ENCODE data around the gene PGM2. TPM values are rescaled to one million over a fixed set of nuclear protein-coding genes. Genes with fewer than 3 reads are reported as not detected.
"Not testable (repeated sequence)": the region's sequence is repeated elsewhere in the genome, so short reads cannot be mapped to it uniquely, and the experiment has no call there.

The PGM2 gene
- total RNA-seq = 10 to 100 TPM; 23.2 to 25.3 TPM

DNA sequence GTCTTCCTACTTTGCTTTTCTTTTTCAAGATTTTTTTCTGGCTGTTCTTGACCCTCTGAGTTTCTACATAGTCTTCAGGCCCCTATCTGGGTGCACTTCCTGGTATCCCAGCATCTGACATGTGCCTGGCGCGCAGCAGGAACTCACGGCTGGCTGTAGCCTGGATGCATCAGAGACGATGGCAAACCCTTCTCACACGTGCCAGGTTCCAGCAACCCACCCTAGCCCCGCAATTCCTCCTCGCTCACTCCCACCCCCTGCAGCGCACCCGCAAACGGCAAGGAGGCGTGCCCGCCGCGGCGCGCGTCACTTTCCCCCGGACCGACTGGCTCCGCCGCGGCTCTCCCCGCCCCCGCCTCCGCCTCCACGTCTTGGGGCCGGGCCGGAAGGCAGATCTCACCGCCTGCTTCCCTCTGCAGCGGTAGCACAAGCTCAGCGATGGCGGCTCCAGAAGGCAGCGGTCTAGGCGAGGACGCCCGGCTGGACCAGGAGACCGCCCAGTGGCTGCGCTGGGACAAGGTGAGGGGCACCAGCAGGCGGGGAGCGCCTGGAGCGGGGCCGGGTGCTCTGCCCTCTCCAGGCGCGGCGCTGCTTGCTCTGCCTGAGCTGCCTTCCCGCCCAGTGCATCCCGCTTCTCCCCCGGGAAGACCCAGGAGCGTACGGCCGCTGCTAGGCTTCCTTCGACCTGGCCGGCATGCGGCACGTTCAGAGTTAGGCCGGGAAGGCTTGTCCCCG lies at the start of gene PGM2:
TSS of gene PGM2 (plus strand) at position 392 of the 735 bp plus-strand sequence. CDS start at position 439, 47 bp downstream.
- Histone ChIP-seq H3K27ac (peak within 1 kb of the TSS; percentile 79 to 83), H3K9me3 (no peaks in the 10 kb centered on the region), H3K27me3 (replicated peaks; ENCODE audit: insufficient read depth) (no peaks in the 10 kb centered on the region), H3K4me3 (peak within 1 kb of the TSS; percentile 68 to 87), H3K4me1 (replicated peaks) (no peaks in the 10 kb centered on the region), H3K36me3 (no peaks in the 10 kb centered on the region)
- intact Hi-C loops (cut with DNase I) = loop anchor here (2.0 to 5.0 kb wide), 3 partner anchors 24 to 151 kb away; partner anchors contain the start of gene TBC1D1
- under 1% methylated on average over 57 of the region's 57 CpGs for WGBS
- DNase-seq (ENCODE audit: low spot score) = peak; percentile 86
- TF ChIP-seq, protein P1, sequence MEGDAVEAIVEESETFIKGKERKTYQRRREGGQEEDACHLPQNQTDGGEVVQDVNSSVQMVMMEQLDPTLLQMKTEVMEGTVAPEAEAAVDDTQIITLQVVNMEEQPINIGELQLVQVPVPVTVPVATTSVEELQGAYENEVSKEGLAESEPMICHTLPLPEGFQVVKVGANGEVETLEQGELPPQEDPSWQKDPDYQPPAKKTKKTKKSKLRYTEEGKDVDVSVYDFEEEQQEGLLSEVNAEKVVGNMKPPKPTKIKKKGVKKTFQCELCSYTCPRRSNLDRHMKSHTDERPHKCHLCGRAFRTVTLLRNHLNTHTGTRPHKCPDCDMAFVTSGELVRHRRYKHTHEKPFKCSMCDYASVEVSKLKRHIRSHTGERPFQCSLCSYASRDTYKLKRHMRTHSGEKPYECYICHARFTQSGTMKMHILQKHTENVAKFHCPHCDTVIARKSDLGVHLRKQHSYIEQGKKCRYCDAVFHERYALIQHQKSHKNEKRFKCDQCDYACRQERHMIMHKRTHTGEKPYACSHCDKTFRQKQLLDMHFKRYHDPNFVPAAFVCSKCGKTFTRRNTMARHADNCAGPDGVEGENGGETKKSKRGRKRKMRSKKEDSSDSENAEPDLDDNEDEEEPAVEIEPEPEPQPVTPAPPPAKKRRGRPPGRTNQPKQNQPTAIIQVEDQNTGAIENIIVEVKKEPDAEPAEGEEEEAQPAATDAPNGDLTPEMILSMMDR (IDR thresholded peaks at IDR 0.05) = peak in 2 of 4 experiments; percentile 23 to 27
- TF ChIP-seq POLR2A (IDR thresholded peaks at IDR 0.05) (peak; percentile 94), POLR2AphosphoS5 (IDR thresholded peaks at IDR 0.05) (peak; percentile 86)

DNA sequence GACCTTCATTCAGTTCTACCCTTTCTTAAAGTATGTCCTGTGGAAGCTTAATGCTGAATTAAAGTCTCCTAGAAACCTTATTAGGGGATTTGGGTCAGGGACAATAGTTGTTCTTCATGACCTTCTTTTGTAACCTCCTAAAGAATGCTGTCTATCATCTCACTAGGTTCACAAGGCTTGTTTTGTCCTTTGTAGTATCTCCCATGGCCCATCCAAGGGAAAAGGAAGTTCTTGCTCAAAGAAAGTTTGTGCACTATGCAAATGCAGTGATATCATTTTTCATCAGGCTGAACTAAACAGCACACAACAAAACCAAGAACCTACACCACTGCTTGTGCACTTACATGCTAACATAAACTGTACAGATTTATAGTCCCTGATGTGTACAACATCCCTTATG lies 46.6 kb upstream of the PGM2 start:
- TF ChIP-seq POLR2A (IDR thresholded peaks at IDR 0.05) = no peak
- TF ChIP-seq, protein P1 (IDR thresholded peaks at IDR 0.05) = no peak
- TF ChIP-seq POLR2AphosphoS5 (IDR thresholded peaks at IDR 0.05) = no peak
- no peaks in the 10 kb centered on the region for H3K9me3 ChIP-seq
- H3K36me3 ChIP-seq = no peaks in the 10 kb centered on the region
- DNase-seq (ENCODE audit: low spot score) = no peak
- no peak overlapping the region for H3K4me3 ChIP-seq
- H3K27me3 ChIP-seq (replicated peaks; ENCODE audit: insufficient read depth) = no peaks in the 10 kb centered on the region
- no peak overlapping the region for H3K27ac ChIP-seq
- intact Hi-C loops (cut with DNase I) = no loop called here
- no peaks in the 10 kb centered on the region for H3K4me1 ChIP-seq (replicated peaks)

DNA sequence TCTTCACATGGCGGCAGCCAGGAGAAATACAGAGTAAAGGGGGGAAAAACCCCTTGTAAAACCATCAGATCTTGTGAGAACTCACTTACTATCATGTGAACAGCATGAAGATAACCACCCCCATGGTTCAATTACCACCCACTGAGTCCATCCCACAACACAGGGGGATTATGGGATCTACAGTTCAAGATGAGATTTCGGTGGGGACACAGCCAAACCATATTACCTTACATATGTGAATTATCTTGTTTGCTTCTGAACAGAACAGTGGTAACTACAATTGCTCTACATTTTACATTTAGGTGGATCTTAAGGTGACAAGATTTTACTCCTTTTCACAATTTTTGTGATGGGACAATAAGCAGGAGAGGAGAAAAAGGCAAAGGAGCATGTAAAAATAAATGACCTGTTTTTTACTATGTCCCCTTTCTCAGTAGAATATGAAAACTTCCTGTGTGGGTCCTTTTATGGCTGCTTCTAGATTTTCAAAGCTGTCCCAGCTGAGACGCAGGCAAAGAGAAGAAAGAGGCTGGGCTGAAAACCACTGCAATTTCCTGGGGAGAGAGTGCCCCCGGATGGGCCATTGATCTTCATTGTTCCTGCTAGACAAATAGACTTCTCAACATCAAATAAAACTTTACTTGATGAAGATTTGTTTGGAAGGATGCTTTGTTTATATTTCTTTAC lies 45.9 kb upstream of the PGM2 start:
- no peak overlapping the region for H3K4me3 ChIP-seq
- H3K4me1 ChIP-seq (replicated peaks) = no peaks in the 10 kb centered on the region
- DNase-seq (ENCODE audit: low spot score) = peak; percentile 10
- 40% methylated on average over 4 of the region's 4 CpGs for WGBS
- H3K27ac ChIP-seq = no peak overlapping the region
- no peaks in the 10 kb centered on the region for H3K36me3 ChIP-seq
- TF ChIP-seq POLR2AphosphoS5 (IDR thresholded peaks at IDR 0.05) = peak; percentile 5
- TF ChIP-seq, protein P1 (IDR thresholded peaks at IDR 0.05) = no peak
- no peaks in the 10 kb centered on the region for H3K9me3 ChIP-seq
- intact Hi-C loops (cut with DNase I) = no loop called here
- H3K27me3 ChIP-seq (replicated peaks; ENCODE audit: insufficient read depth) = no peaks in the 10 kb centered on the region

DNA sequence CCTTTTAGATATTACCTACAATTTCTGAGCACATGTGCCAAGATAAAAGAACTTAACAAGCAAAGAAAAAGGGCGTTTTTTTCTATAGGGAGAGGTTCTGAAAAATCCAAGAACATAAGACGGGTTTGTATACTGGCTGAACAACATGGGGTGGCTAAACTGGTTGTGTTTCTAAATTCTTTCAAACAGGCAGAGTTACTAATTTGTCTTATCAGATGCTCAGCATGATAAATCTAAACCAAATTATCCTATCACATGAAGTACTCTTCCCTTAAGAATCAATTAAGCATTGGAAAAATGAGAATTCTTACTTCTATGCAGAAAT lies 45.4 kb upstream of the PGM2 start:
- H3K9me3 ChIP-seq = no peaks in the 10 kb centered on the region
- no peaks in the 10 kb centered on the region for H3K36me3 ChIP-seq
- 34% methylated on average over 2 of the region's 2 CpGs for WGBS
- intact Hi-C loops (cut with DNase I) = no loop called here
- H3K27me3 ChIP-seq (replicated peaks; ENCODE audit: insufficient read depth) = no peaks in the 10 kb centered on the region
- no peaks in the 10 kb centered on the region for H3K4me1 ChIP-seq (replicated peaks)
- H3K27ac ChIP-seq = no peak overlapping the region
- H3K4me3 ChIP-seq = no peak overlapping the region
- DNase-seq (ENCODE audit: low spot score) = no peak
- TF ChIP-seq POLR2AphosphoS5 (IDR thresholded peaks at IDR 0.05) (no peak), POLR2A (IDR thresholded peaks at IDR 0.05) (no peak)
- TF ChIP-seq, protein P1 (IDR thresholded peaks at IDR 0.05) = no peak

DNA sequence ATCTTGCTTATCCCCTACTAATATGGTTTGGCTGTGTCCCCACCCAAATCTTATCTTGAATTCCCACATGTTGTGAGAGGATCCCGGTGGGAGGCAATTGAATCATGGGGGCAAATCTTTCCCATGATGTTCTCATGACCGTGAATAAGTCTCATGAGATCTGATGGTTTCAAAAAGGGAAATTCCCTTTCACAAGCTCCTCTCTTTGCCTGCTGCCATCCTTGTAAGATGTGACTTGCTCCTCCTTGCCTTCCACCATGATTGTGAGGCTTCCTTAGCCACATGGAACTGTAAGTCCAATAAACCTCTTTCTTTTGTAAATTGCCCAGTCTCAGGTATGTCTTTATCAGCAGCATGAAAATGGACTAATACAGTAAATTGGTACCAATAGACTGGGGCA lies 40.2 kb upstream of the PGM2 start:
- H3K4me1 ChIP-seq (replicated peaks); H3K27me3 ChIP-seq (replicated peaks; ENCODE audit: insufficient read depth); H3K9me3 ChIP-seq; DNase-seq (ENCODE audit: low spot score); intact Hi-C loops (cut with DNase I); H3K36me3 ChIP-seq; H3K4me3 ChIP-seq; H3K27ac ChIP-seq: not testable (repeated sequence)
- 95% methylated on average over 2 of the region's 2 CpGs for WGBS

DNA sequence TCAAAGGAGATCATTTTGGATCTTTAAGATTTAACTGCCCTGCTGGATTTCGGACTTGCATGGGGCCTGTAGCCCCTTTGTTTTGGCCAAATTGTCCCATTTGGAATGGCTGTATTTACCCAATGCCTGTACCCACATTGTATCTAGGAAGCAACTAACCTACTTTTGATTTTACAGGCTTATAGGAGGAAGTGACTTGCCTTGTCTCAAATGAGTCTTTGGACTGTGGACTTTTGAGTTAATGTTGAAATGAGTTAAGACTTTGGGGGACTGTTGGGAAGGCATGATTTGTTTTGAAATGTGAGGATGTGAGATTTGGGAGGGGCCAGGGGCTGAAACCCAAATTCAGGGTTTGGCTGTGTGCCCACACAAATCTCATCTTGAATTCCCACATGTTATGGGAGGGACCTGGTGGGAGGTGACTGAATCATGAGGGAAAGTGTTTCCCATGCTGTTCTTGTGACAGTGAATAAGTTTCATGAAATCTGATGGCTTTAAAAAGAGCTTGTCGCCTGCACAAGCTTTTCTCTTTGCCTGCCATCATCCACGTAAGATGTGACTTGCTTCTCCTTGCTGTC lies 38.5 kb upstream of the PGM2 start:
- intact Hi-C loops (cut with DNase I); H3K27me3 ChIP-seq (replicated peaks; ENCODE audit: insufficient read depth); DNase-seq (ENCODE audit: low spot score); H3K4me3 ChIP-seq; H3K9me3 ChIP-seq; H3K36me3 ChIP-seq; H3K4me1 ChIP-seq (replicated peaks); H3K27ac ChIP-seq: not testable (repeated sequence)
- WGBS = 92% methylated on average over 3 of the region's 3 CpGs
